Esophagus mucosa (tissue), 1 donor: Measurements from ENCODE around the gene TRIO. TPM values are rescaled to one million over a fixed set of nuclear protein-coding genes. Genes with fewer than 3 reads are reported as not detected.

Source experiments
- ATAC-seq: fragments of 200-7000 bp; cut with Tn5 transposase; one replicate; pipeline ENCODE4 v1.9.1; 2020
- total RNA-seq: library from RNA; stranded (reverse); gene quantifications from one replicate; pipeline ENCODE4 v1.2.4, GENCODE V29; 2023
- donor health status: DM: yes; HTN: yes; CAD: no.

TRIO gene
- total RNA-seq, 1 donor from 2014 or later, result 42.0 TPM

GRCh38 chr5:14228219-14228618 is 85.1 kb downstream of the TRIO start:
- no peak for ATAC-seq

- no peak for ATAC-seq
Observed at GRCh38 chr5:14229181-14229580, 86.0 kb downstream of the TRIO start.

GRCh38 chr5:14229734-14230133 is 86.6 kb downstream of the TRIO start:
- ATAC-seq, result no peak

DNA sequence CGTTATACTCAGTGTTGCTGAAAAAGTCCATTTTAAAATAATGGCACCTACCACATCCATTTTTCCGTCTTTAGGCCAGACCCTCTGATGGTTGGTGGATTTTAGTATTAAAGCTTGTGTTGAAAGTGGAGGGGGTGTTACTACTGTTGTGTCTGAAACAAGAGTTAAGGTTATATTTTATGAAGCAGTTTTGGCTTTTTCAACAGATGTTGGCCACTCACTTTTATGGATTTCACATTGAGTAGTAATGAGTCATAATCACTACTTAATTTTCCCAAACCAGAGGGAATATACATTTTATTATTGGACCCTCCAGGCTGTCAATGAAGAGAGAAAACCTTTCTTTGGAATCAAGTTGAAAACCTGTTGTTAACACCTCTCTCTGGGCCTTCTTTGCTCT is 88.0 kb downstream of the TRIO start:
- ATAC-seq, result no peak

DNA sequence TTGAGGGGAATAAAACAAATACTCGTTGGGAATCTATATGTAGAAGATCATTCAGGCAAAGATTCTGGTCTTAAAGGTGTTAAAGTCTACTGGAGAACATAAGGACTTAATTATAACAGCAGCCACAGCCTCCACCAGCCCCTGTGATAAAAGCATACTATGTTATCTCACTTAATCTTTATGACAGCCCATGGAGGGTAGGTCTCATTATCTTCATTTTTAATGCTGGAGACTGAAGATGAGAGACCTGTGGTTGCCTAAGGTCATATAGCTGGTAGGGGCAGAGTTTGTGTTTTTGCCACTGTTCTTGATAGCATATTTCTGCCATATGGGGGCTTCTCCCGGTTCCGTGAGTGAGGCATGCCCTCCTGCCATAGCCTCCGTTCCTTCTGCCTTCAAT is 88.7 kb downstream of the TRIO start:
- ATAC-seq, result no peak

DNA sequence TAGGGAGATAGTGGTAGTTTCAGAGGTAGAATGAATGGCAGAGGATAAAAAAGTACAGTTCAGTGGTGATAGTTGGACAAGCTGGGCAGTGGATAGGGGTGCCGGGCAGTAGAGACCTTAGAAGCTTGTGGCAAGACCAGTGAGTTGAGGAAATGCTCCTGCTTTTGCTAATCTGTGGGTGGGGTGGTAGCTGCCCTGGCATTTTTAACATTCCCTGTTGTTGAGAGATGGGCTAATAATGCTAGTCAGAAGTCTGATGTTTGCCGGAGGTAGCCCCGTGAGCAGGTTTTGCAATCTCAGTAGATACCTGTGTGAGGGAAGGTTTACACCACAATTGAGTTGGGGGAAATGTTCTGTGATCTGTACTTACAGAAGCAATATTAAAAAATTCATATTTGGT is 91.1 kb downstream of the TRIO start:
- no peak for ATAC-seq

GRCh38 chr5:14235872-14236271 is 92.7 kb downstream of the TRIO start:
- ATAC-seq, result no peak

DNA sequence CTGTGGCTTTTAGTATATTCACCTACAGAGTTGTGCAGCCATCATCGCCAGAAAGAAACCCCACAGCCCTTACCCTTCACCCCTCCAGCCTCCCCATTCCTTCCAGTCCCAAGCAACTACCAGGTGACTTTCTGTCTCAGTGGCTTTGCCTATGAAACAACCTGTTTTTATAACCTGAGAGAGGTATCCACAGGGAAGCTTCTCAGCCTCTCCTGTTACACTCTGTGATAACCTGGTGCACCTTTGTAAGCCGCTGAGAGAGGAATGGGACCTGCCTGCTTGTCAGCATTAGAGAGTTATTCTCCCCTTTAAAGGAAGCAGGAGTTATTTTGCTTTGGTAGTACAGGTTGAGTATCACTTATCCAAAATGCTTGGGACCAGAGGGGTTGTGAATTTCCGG is 93.6 kb downstream of the TRIO start:
- no peak for ATAC-seq

DNA sequence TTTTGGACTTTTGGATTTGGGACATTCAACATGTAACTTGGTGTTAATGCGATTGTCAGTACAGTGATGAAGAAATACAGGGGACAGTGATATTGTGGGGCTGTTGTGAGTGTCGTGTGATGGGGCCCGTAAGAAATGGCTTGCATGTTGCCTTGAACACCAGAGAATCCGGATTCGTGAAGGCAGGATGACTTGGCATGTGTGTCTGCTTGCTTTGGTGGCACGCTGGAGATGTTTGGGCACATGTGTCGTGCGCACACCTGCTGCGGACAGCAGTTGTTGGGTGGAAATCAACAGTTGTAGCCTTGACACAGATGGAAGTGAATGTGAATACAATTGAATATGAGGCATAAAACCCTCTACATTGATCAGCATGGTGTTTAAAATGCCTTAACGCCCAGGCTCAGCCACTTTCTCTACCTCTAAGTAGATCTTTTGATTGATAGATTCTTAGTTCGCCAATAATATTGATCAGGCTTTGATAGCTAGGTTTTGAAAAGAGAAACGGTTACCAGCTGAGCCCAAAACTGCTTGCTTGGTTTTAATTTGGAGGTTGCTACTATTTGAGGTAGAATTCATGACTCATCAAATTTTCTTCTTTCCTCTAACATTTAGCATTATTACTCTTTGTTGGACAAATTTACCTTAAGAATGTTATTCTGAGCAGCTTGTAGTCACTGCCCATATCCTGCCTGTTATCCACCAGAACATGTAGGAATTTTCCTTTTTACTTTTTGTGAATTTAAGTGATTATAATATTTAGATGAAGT is 94.4 kb downstream of the TRIO start:
- no peak for ATAC-seq

- no peak for ATAC-seq
Observed at GRCh38 chr5:14238272-14238671, 95.1 kb downstream of the TRIO start.

DNA sequence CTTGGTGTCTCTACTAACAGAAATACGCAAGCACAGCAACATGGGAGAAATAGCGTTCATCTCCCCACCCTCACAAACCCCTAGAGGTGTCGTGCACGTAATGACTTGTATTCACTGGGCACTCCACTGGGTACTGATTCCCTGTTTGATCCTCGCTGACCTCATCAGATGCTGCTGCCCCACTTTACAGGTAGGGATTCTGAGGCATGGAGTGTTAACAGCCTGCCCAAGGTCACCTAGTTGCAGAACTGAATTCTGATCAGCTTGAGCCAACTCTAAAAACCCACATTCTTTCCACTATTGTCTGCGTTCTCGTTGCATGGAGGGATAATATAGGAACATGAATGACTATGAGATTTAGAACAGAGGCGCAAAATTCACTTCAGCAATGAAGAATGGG is 96.3 kb downstream of the TRIO start:
- ATAC-seq, result no peak

DNA sequence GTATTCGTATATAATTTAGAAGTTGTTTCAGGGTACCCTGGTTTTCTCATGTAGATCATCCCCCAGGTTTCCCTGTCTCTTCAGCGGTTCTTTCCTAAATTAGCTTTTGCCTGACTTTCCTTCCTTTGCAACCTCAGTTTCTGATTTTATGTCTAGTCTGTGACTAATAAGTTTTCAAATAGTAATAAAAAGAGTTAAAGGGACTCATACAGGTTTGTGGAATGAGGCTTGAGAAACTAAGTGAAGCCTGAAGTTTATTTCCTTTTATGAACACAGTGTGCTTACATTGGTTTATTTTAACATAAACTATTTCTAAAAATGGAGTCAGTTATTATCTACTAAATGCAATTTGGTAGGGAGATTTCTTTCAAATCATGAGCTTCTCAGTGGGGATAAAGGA is 96.8 kb downstream of the TRIO start:
- no peak for ATAC-seq

GRCh38 chr5:14240359-14240758 is 97.2 kb downstream of the TRIO start:
- ATAC-seq, result no peak

DNA sequence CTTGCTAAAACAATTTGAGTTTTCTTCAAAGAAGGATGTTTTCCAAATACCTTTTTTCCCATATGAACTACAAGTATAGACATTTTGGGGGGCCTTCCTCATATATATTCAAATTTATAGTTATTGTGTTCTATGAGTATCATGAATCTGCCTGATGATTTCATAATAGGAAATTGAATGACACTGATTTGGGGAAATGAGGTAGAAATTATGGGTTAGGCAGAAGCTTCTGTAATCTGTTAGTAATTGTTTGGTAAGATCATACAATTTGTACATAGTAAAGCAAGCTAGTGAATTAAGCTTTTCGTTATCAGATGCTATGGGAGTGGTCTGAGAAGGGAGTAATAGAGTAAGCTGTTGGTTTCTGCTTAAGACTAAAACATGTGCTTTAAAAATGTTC is 98.0 kb downstream of the TRIO start:
- ATAC-seq, result no peak

DNA sequence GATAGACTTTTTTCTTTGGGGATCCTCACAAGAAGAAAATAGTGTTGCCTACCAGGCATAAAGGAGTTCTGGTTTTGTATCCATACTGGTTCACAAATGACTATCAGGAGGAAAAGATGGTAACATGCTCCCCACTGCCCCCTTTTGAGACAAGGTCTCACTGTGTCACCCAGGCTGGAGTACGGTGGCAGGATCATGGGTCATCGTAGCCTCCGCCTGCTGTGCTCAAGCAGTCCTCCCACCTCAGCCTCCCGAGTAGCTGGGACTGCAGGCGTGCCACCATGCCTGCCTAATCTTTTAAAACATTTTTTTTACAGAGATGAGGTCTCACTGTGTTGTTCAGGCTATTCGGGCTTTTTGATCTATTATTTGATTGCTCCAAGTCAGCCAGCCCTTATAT is 99.3 kb downstream of the TRIO start:
- ATAC-seq, result no peak

DNA sequence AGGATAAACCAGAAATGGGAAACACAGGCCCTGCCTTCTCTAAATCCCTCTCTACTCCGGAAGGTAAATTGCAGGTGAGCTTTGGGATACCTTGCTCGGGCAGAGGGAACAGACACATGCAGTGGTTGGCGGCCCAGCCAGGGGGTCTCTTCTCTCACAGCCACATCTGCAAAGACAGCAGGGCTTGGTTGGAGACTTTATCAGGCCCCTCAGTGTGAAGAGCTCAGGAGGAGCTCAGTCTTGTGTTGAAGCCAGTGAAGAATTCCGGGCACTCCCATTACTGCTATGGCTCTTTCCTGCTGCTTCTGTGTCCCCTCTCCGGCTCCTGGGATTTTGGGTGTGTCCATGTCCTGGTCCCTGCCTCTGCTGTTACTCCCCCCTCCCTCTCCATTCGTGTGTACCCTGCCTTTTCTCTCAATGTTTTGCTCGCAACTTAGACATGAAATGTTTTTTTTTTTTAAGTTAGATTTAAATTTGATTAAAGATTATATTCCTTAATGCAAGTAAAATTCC is 99.8 kb downstream of the TRIO start:
- ATAC-seq, result no peak

DNA sequence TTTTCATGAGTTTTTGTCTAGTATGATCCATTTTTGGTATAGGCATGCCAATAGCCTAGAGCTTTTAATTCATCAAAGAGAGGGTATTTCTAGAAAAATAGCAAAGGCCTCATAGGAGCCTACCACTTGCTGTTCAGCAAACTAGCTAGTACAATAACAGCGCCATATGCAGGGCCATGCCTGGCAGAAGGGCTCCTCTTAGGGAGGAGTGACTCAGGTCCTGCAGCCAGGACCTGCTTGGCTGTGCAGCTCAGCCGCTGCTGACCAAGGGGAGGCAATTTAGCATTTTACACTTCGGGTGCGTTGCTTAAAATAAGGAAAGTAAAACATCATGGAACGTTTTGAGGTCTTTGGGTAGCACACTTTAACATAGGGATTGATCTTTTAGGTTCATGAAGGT is 100.6 kb downstream of the TRIO start:
- no peak for ATAC-seq

DNA sequence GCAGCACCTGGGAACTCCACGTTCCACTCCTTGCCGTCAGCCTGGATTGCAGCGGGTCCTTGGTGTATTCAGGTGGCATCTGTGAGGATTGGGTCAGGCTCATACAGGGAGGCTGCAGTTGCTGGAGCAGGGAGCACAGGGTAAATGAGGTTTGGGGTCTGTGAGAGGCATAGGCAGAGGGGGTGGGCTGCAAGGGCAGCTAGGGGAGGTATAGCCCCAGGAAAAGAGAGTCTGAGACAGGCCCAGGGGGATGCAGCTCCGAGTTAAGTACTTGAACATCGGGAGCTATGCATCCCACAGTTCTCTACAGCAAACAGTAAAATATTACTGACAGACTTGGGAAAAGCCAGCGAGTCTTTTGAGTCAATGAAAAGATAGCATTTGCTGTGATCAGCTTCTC is 101.6 kb downstream of the TRIO start:
- ATAC-seq, result no peak

DNA sequence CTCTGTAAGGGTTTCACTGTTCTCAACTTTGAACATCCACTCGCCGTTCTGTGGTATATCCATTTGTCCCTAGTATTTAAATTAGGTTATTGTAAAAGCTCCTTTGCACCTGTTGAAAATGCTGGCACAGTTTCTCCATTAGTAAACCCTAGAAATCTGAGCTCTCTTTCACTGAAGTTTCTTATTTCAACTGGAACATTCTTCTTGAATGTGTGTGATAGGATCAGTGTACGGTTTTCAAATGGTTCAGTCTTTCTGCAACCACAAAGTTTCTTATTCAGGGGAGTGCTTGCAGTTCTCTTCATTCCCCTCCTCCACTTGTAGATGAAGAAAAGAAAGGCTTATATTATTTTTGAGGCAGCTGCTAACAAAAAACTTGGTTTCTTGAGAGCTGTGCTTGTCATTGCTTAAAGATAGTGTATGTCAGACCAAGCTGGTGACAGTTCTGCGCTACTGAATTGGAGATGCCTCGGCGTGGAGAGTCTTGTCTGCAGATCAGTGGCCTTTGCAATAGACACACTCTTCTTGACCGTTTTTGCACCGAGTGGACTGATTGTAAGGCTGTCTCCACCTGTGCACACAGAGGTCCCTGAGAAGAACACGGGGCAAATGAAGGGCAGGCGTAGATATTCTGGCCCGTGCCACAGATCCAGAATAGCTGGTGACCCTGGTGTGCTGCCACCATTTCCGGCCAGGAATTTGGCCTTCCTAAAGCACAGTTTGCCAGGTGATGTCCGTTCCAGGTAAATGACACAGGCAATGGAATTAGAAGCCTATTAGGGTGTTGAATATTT is 102.2 kb downstream of the TRIO start:
- ATAC-seq, result no peak

DNA sequence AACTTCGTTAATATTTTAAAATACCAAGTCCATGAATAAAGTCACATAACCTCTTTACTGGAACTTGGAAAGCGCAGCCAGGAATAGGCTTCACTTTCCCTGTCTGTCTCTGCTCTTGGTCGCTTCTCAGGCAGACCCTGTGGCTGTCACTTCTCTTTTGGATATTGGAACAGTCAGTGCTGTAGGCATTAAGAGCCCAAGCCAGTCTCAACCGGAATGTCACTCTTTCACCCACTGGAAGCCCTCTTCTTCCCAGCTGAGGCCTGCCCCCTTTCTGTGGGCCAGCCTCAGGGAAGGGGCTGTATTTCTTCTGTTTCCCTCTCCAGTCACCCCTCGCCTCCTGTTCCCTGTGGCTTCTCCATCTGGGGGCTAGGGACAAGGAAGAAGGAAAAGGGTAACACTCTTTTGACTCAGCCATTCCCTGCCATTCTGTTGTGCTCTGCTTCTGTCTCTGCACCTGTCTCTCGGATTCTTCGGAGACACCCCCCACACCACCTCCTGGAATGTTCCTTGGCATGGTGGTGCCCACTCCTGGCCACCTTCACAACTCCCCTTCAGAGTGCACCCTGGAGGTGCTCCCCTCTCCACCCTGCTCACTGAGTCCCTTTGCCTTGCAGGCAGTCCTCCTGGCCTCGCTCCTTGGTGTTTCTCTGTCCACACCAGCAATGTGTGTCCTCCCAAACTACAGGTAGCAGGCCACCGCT is 103.4 kb downstream of the TRIO start:
- ATAC-seq, result no peak

- ATAC-seq, result no peak
Observed at GRCh38 chr5:14247054-14247386, 103.9 kb downstream of the TRIO start.

DNA sequence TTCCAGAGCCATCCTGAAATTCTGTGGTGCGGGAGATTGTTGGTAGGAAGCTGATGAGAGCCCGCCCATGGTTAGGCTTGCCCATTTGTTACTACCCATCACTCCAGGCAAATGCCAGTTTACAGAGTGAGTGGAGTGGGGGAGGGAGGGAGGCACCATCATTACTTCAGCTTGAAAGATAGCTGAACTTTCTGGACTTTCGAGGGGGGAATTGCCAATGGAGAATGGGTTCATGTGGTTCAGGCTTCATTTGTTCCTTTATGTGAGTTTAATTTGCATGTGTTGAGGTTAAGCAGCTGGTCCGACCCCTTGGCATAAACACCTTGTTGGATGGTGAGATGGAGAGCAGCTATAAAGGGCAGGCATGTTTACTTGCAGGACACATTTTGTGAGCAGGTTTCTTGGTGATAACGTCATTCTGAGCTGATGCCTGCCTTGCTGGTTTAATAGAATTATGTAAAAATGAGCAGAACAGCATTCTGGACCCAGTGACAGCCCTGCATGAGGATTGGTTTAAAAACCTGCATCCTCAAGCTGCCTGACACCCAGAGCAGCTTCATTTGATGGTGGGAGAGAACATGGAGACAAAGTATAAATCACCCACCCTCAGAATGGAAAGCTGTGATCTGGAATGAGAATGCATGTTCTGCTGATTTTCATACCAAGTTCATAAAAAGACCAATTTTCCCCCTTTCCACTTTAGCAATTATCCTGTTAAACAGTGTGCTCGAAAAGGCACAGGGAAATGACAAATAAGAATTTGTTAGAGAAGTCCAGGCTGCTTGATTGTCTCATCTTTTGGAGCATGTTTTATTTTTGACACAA is 106.3 kb downstream of the TRIO start:
- no peak for ATAC-seq
